GM21360 (cell line): Measurements from ENCODE around the gene LDLRAD4.
"Not testable (repeated sequence)": the region's sequence is repeated elsewhere in the genome, so short reads cannot be mapped to it uniquely, and the experiment has no call there.

Source experiments
- ATAC-seq: cut with Tn5 transposase; IDR thresholded peaks from one replicate; pipeline ENCODE4 v1.9.1; 2021; ENCODE audit warnings: mild to moderate bottlenecking, moderate library complexity; ENCODE audit not compliant: unreplicated experiment

Gene LDLRAD4

DNA sequence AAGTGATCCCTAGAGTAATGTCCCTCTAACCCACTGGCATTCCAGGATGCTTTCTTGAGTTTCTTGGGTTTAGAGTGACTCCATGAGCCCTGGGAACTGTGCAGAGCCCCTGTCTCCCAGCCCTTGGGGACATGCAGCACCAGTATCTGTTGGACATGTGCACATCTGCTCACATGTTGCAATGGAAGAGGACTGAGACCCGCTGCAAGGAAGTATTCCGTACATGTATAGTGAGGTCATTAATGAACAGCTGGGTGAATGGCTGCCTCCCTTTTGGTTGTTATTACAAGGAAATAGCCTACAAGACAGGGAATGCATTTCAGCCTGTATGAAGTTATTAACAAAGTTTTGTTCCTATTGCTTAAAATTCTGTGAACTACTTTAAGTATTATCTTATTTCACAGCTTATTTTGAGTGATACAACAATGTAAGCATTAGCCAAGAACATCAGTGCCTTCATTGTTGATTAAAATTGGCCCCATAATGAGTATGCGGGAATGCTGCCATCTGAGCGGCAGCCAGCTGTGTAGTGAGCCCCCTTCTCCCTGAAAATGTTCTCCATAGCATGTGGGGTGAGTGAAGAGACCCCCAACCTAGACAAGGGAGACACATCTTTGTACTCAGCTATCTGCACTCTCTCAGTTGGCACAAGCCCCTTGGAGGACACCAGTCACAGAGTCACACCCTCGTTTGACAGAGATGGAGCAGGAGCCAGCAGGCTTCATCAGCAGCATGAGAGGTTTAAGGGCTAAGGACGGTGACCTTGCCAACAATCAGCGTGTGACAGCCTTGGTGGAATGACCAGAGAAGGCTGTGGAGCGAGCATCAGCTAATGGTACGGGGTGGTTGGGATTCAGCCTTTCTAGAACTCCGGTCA lies 420.4 kb downstream of the LDLRAD4 start:
- no peak for ATAC-seq

GRCh38 chr18:13640266-13640860 lies 421.8 kb downstream of the LDLRAD4 start:
- no peak for ATAC-seq

- ATAC-seq: no peak
Observed at GRCh38 chr18:13641551-13642439, 423.2 kb downstream of the LDLRAD4 start.

- no peak for ATAC-seq
Observed at GRCh38 chr18:13642440-13642827, 423.9 kb downstream of the LDLRAD4 start.

DNA sequence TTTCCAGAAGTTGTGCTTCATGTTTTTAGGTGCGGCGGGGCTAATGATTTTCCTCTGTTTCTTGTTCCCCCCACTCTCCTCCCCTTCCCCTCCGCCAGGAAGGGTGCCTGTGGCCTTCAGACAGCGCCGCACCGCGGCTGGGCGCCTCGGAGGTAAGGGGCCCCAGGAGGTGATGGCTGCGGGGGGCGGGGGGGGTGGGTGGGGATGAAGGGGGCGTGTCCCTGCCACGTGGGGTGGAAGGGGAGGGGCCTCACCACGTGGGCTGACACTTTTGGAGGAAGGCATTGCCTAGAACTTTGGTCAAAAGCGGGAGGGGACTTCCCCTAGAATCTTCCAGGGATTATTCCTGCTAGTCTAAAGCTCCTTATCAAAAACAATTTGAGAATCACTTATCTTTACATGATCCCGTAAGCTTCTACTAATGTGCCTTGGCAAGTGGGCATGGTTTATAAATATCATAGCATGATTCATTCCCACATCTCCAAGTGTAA lies 424.7 kb downstream of the LDLRAD4 start:
- no peak for ATAC-seq

- ATAC-seq: no peak
Observed at GRCh38 chr18:13645093-13645492, 426.5 kb downstream of the LDLRAD4 start.

DNA sequence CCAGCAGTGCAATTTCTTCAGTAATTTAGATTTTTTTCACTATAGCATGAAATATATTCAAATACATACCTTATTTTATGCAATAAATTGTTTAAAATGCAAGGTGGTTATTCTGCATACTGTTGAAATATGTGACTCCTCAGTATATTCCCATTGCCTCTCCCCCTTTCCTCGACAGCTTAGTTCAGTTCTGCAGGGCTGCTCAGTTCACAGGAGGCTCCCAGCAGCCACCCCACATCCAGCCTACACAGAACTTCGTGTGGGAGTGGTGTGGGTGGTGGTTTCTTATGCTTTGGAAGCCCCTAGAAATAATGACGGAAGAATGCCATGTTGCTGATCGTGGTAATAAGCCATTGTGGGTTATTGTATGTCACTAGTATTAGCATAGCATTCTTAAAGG lies 428.1 kb downstream of the LDLRAD4 start:
- no peak for ATAC-seq

GRCh38 chr18:13647761-13648160 lies 429.2 kb downstream of the LDLRAD4 start:
- ATAC-seq: no peak

DNA sequence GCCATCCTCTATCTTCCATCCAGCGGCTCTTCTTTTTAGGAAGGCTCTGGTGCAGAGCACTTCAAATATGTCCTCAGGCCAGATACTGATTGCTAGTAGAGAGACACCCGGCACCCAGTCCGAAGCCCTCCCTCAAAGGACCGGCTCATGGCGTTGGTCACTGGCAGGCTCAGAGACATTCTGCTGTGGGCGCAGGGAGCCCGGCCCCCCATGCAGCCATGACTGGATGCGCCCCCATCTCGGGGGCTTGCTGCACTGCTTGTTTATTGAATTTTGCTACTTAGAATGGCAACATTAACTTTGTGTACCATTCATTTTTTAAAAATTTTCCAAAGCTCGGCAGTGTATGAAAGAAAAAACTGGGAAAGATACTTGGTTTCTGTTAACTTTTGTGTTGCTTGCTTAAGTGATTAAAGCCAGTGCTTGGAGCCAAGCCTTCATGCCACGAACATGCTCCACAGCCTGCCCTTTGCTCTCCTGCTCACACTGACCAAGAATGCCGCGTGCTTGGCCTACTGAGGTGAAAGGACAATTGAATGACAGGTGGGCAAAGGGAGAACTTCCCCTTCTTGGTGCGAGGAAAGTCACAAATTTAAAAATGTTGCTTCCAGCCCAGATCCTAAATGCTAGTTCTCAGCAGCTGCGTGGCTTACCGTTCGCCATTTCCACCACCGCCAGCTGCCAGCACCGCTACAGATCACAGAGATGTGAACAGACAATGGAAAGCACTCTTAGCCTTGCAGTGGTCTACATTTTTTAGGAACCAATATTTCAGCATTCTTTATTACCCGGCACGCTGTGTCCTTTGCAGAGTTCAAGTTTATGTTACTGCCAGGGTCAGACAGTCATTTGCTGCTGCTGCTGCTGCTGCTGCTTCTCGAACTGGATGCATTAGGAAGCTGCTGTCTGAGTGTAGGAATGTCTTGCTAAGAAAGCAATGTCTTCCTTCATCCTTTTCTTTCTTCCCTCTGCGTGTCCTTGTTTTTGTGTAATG lies 431.1 kb downstream of the LDLRAD4 start:
- ATAC-seq: no peak

DNA sequence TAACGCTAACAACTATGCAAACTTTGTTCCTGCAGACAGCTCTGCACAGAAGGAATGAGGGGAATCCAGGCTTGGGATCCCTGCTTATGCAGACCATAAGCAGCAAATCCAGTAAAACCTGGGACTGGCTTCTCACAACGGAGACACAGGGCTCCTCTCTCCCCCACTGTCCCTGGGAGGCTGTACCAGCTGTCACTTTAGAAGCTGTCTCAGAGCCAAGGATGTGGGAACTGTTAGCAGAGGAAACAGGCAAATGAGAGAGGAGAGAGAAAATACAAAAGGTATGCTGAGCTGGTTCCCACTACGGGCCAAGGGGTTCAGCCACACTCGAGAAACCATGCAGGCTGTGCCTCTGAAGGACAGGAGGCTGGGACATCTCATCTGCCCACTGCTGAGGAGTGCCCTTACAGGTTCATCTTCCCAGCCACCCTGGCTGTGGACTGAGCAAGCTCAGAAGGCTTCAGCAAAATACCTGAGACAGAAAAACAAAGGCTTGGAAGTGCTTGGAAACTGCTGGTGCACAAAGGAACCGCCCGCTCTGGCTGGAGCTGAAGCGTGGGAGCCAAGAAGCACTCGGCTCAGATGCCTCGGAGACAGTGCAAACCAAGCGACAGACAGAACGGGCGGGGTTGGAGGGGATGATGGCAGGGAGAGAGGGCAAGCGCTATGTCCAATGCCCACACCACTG lies 435.3 kb downstream of the LDLRAD4 start:
- no peak for ATAC-seq

- ATAC-seq: no peak
Observed at GRCh38 chr18:13657974-13658373, 439.4 kb downstream of the LDLRAD4 start.

DNA sequence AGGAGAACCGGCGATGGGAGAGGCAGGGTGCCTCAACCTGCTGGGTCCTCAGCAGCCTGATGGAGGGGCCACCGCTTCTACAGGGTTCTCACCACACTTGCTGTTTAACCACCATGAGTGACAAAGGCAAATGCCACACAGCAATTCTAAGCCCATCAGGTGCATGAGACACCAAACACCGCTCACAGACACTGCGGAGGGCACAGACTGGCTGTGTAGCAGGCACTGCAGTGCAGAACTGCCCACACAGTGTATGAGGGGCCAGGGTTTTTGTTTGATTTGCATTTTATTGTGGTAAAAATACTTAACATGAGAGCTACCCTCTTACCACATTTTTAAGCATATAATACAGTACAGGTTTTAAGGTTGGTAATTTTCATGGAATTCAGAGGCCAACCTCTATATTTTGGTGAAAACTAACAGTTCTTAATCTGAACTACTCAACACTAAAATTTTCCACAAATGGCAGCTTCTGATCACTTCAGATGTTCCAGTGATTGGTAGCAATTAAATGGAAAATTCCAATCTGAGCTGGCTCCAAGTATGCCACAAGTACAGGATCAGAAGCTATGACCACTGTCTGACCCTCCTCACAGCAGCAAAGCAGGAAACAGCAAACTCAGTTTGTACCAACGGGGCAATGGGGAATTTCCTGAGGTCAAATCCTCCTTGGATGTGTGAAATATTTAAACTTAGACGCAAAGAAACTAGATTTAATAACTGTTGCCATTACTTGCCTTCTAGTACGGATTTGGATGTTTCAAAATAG lies 440.1 kb downstream of the LDLRAD4 start:
- ATAC-seq: no peak

GRCh38 chr18:13660510-13660909 lies 441.9 kb downstream of the LDLRAD4 start:
- ATAC-seq: no peak

DNA sequence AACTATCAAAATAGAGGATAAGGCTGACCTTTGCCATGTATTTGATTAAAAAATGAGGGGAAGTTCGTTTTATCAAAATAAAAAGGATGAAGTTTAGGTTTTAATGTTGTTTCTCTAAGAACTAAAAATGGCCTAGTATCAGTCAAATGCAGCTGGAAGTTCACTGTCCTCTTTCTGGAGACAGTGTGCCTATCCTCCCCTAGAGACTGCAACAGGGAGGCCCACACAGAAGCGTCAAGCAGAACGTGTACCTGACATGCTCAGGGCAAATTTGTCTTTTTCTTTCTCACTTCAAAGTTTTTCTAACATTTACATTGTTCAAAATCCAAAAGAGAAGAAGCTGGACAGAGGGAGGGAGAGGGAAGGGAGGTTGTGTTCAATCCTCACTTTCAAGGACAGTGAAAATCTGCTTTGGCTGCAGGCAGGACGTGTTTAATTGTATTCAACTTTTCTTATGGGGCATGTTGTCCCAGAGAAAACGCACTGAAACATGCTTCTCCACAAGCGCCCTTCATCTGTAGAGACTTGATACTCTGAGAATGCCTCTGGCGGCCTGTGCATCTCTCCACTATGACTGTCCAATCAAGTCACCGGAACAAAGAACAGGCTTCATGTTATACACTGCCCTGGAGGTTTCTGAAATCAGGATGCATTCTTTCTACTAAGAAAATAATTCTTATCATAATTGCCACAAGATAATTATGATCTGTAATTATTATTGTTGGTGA lies 442.7 kb downstream of the LDLRAD4 start:
- ATAC-seq: no peak

DNA sequence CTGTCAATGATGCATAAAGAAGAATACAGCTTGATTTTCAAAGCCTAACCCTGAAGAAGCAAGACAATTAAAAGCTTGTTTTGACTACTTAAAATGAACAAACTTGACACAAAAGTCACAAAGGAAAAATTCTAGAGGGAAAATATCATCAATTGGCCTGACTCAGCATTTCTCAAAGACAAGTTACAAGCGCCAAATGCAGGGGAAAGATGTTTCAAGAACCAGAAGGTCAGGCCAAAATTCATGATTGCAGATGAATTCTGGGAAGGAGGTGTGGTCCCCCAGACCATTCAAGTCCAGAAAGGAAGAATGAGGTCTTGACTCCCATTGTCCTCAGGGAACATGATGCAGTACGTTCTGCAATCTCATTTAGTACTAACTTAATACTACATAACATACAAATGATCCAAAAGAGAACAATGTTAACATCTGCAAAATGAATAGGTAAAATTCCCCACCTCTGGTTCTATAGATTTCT lies 443.3 kb downstream of the LDLRAD4 start:
- no peak for ATAC-seq

GRCh38 chr18:13672657-13673056 lies 454.1 kb downstream of the LDLRAD4 start:
- no peak for ATAC-seq

DNA sequence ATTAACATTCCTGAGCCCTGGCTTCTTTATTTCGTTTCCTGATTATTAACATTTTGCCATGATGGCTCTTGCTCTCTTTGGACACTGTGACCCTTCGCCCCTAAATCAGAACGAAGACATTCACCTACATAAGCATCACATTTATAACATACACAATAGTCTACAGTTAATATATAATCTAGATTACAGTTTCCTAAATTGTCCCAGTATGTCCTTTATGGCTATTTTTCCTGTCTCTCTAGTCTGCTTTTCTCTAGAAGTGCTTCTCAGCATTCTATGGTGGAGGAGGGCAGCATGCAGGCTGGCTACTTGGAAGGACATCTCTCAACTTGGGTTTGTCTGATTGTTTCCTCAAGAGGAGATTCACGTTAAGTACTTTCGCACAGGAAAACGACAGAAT lies 457.9 kb downstream of the LDLRAD4 start:
- no peak for ATAC-seq

- ATAC-seq: not testable (repeated sequence)
Observed at GRCh38 chr18:13677350-13677749, 458.8 kb downstream of the LDLRAD4 start.
